ES-I3 (cell line): Measurements from ENCODE around the gene R3HDM4.
A peak's percentile ranks its signal among the peaks of the same experiment; 100 is the strongest.
"Not testable (repeated sequence)": the region's sequence is repeated elsewhere in the genome, so short reads cannot be mapped to it uniquely, and the experiment has no call there.

Experiments used
- H3K36me3 ChIP-seq: 2 replicates; pipeline ENCODE4 v1.6.1; 2013; ENCODE audit warnings: mild to moderate bottlenecking, low read length, control low read depth, moderate library complexity; ENCODE audit not compliant: insufficient read depth
- H3K4me1 ChIP-seq: 2 replicates; pipeline ENCODE4 v1.6.1; 2013; ENCODE audit warnings: mild to moderate bottlenecking, control low read depth, low read length; ENCODE audit not compliant: insufficient read depth
- H3K9ac ChIP-seq: 2 replicates; pipeline ENCODE4 v1.6.1; 2013; ENCODE audit warnings: low read depth, mild to moderate bottlenecking, low read length, moderate library complexity
- H3K9me3 ChIP-seq: 2 replicates; pipeline ENCODE4 v1.6.1; 2013; ENCODE audit warnings: mild to moderate bottlenecking, low read length, moderate library complexity; ENCODE audit not compliant: control insufficient read depth, insufficient read depth

R3HDM4 gene

GRCh38 chr19:901216-902092, 11.6 kb downstream of the R3HDM4 start:
- Histone ChIP-seq H3K36me3 (no peaks in the 10 kb centered on the region), H3K4me1 (no peaks in the 10 kb centered on the region; the same call in 1 of the 2 replicates), H3K9ac (no peak overlapping the region), H3K9me3 (no peaks in the 10 kb centered on the region)

- Histone ChIP-seq H3K4me1 (no peaks in the 10 kb centered on the region; the same call in 1 of the 2 replicates), H3K9ac (no peak overlapping the region), H3K36me3 (no peaks in the 10 kb centered on the region), H3K9me3 (no peaks in the 10 kb centered on the region)
These were observed 12.5 kb downstream of the R3HDM4 start for GRCh38 chr19:900302-901111.

GRCh38 chr19:900043-900301, 13.0 kb downstream of the R3HDM4 start:
- Histone ChIP-seq H3K9ac (no peak overlapping the region), H3K36me3 (no peaks in the 10 kb centered on the region), H3K4me1 (no peaks in the 10 kb centered on the region; the same call in 1 of the 2 replicates), H3K9me3 (no peaks in the 10 kb centered on the region)

GRCh38 chr19:899336-900042, 13.5 kb downstream of the R3HDM4 start:
- no peaks in the 10 kb centered on the region for H3K36me3 ChIP-seq

GRCh38 chr19:898663-899062, 14.4 kb downstream of the R3HDM4 start:
- Histone ChIP-seq H3K9ac (no peak overlapping the region), H3K4me1 (no peaks in the 10 kb centered on the region; the same call in 1 of the 2 replicates), H3K9me3 (no peaks in the 10 kb centered on the region), H3K36me3 (no peaks in the 10 kb centered on the region)

More at GRCh38 chr19:899336-900042, 13.5 kb downstream of the R3HDM4 start:
- Histone ChIP-seq H3K4me1 (no peaks in the 10 kb centered on the region; the same call in 1 of the 2 replicates), H3K9me3 (no peaks in the 10 kb centered on the region), H3K9ac (no peak overlapping the region)

GRCh38 chr19:897442-898039, 15.5 kb downstream of the R3HDM4 start:
- Histone ChIP-seq H3K4me1 (no peaks in the 10 kb centered on the region; the same call in 1 of the 2 replicates), H3K9ac (no peak overlapping the region)

GRCh38 chr19:896999-897398, 16.0 kb downstream of the R3HDM4 start:
- H3K9me3 ChIP-seq, result no peaks in the 10 kb centered on the region
- no peaks in the 10 kb centered on the region for H3K36me3 ChIP-seq
- H3K4me1 ChIP-seq, result no peaks in the 10 kb centered on the region; the same call in 1 of the 2 replicates
- no peak overlapping the region for H3K9ac ChIP-seq

More at GRCh38 chr19:897442-898039, 15.5 kb downstream of the R3HDM4 start:
- Histone ChIP-seq H3K9me3 (no peaks in the 10 kb centered on the region), H3K36me3 (no peaks in the 10 kb centered on the region)

GRCh38 chr19:896434-896833, 16.6 kb downstream of the R3HDM4 start:
- Histone ChIP-seq H3K9ac (no peak overlapping the region), H3K4me1 (no peaks in the 10 kb centered on the region; the same call in 1 of the 2 replicates), H3K9me3 (no peaks in the 10 kb centered on the region), H3K36me3 (no peaks in the 10 kb centered on the region)

GRCh38 chr19:892894-893689, 19.9 kb downstream of the R3HDM4 start, which contains the start of the genes MED16 and RNU6-9:
MED16 (minus strand) TSS chr19:893187; CDS start chr19:891131, 2,056 bp downstream.
RNU6-9 (plus strand) TSS chr19:893484.
- Histone ChIP-seq H3K4me1 (no peaks in the 10 kb centered on the region), H3K36me3 (no peaks in the 10 kb centered on the region), H3K9ac (peak within 1 kb of the TSS; percentile 84), H3K9me3 (no peaks in the 10 kb centered on the region)

- H3K9me3 ChIP-seq, result no peaks in the 10 kb centered on the region
- H3K36me3 ChIP-seq, result no peaks in the 10 kb centered on the region
- no peaks in the 10 kb centered on the region for H3K4me1 ChIP-seq
- peak overlapping the region; percentile 66 for H3K9ac ChIP-seq
These were observed 20.7 kb downstream of the R3HDM4 start for GRCh38 chr19:892243-892893.

GRCh38 chr19:891421-892200, 21.4 kb downstream of the R3HDM4 start:
- not testable (repeated sequence) for H3K9me3 ChIP-seq, H3K4me1 ChIP-seq, H3K36me3 ChIP-seq
- peak overlapping the region; percentile 66 for H3K9ac ChIP-seq

- no peak overlapping the region for H3K9ac ChIP-seq
- no peaks in the 10 kb centered on the region for H3K36me3 ChIP-seq
- no peaks in the 10 kb centered on the region for H3K4me1 ChIP-seq
- no peaks in the 10 kb centered on the region for H3K9me3 ChIP-seq
These were observed 22.2 kb downstream of the R3HDM4 start for GRCh38 chr19:890831-891230.
